ENCODE data around the gene RAPGEF1. TPM values are rescaled to one million over a fixed set of nuclear protein-coding genes. Genes with fewer than 3 reads are reported as not detected.

The RAPGEF1 gene
- total RNA-seq, 1 donor from 2014 or later = 33.3 TPM

- Histone ChIP-seq H2AFZ (replicated peaks) (no peak overlapping the region), H3F3A (ENCODE audit: low read depth) (no peaks in the 10 kb centered on the region), H4K20me1 (ENCODE audit: low read depth) (no peaks in the 10 kb centered on the region), H3K9me3 (ENCODE audit: low read depth) (no peaks in the 10 kb centered on the region), H3K36me3 (no peaks in the 10 kb centered on the region), H3K4me2 (no peak overlapping the region), H3K79me2 (ENCODE audit: low read depth) (no peaks in the 10 kb centered on the region), H3K9ac (no peak overlapping the region), H3K4me3 (no peak overlapping the region), H3K27ac (no peak overlapping the region), H3K4me1 (peaks cover 7% of the 10 kb centered on the region), H3K27me3 (no peaks in the 10 kb centered on the region)
- peaks cover 8% of the 10 kb centered on the region for H3K27me3 Mint-ChIP-seq (ENCODE audit: insufficient read depth, low read depth)
- TF ChIP-seq CTCF (IDR thresholded peaks at IDR 0.05) = no peak
- TF ChIP-seq EZH2 (IDR thresholded peaks at IDR 0.05) = no peak
- no peak for TF ChIP-seq EZH2phosphoT487 (IDR thresholded peaks at IDR 0.05)
- peaks cover 17% of the 10 kb centered on the region for H3K36me3 Mint-ChIP-seq
- H3K4me3 Mint-ChIP-seq = no peak overlapping the region
- peaks cover 8% of the 10 kb centered on the region for H3K4me1 Mint-ChIP-seq
- no peaks in the 10 kb centered on the region for H3K9me3 Mint-ChIP-seq
- DNase-seq (ENCODE audit: low spot score) = no peak
- peak overlapping the region; percentile 81 for H3K27ac Mint-ChIP-seq
Observed at GRCh38 chr9:131603199-131603598, 136.7 kb downstream of the RAPGEF1 start.

- Histone ChIP-seq H3K27me3 (no peaks in the 10 kb centered on the region), H3K9me3 (ENCODE audit: low read depth) (no peaks in the 10 kb centered on the region), H3K36me3 (no peaks in the 10 kb centered on the region), H3K79me2 (ENCODE audit: low read depth) (no peaks in the 10 kb centered on the region), H2AFZ (replicated peaks) (no peak overlapping the region), H3K4me1 (no peaks in the 10 kb centered on the region), H3K9ac (no peak overlapping the region), H4K20me1 (ENCODE audit: low read depth) (no peaks in the 10 kb centered on the region), H3K27ac (no peak overlapping the region), H3F3A (ENCODE audit: low read depth) (no peaks in the 10 kb centered on the region), H3K4me2 (no peak overlapping the region), H3K4me3 (no peak overlapping the region)
- DNase-seq (ENCODE audit: low spot score) = no peak
- Mint-ChIP-seq H3K4me3 (no peak overlapping the region), H3K27me3 (ENCODE audit: insufficient read depth, low read depth) (peaks cover 4% of the 10 kb centered on the region), H3K9me3 (no peaks in the 10 kb centered on the region), H3K36me3 (peaks cover 20% of the 10 kb centered on the region), H3K4me1 (no peaks in the 10 kb centered on the region), H3K27ac (no peak overlapping the region)
- TF ChIP-seq EZH2phosphoT487 (IDR thresholded peaks at IDR 0.05) = no peak
- no peak for TF ChIP-seq EZH2 (IDR thresholded peaks at IDR 0.05)
- TF ChIP-seq CTCF (IDR thresholded peaks at IDR 0.05) = no peak
Observed at GRCh38 chr9:131601683-131602181, 138.1 kb downstream of the RAPGEF1 start.

GRCh38 chr9:131598121-131598520 is 141.8 kb downstream of the RAPGEF1 start:
- Histone ChIP-seq H3K27me3 (no peaks in the 10 kb centered on the region), H3K9me3 (ENCODE audit: low read depth) (no peaks in the 10 kb centered on the region), H3K4me2 (no peak overlapping the region), H4K20me1 (ENCODE audit: low read depth) (no peaks in the 10 kb centered on the region), H3K4me3 (no peak overlapping the region), H2AFZ (replicated peaks) (no peak overlapping the region), H3K27ac (no peak overlapping the region), H3F3A (ENCODE audit: low read depth) (no peaks in the 10 kb centered on the region), H3K4me1 (no peaks in the 10 kb centered on the region), H3K79me2 (ENCODE audit: low read depth) (no peaks in the 10 kb centered on the region), H3K36me3 (no peaks in the 10 kb centered on the region), H3K9ac (no peak overlapping the region)
- H3K27me3 Mint-ChIP-seq (ENCODE audit: insufficient read depth, low read depth) = peaks cover under 1% of the 10 kb centered on the region
- H3K4me3 Mint-ChIP-seq = no peak overlapping the region
- H3K27ac Mint-ChIP-seq = no peak overlapping the region
- no peaks in the 10 kb centered on the region for H3K9me3 Mint-ChIP-seq
- TF ChIP-seq EZH2 (IDR thresholded peaks at IDR 0.05) (no peak), EZH2phosphoT487 (IDR thresholded peaks at IDR 0.05) (no peak), CTCF (IDR thresholded peaks at IDR 0.05) (no peak)
- no peaks in the 10 kb centered on the region for H3K4me1 Mint-ChIP-seq
- peaks cover 18% of the 10 kb centered on the region for H3K36me3 Mint-ChIP-seq
- DNase-seq (ENCODE audit: low spot score) = no peak
